HK-2 (cell line): Measurements from ENCODE around the gene TAOK2.
A peak's percentile ranks its signal among the peaks of the same experiment; 100 is the strongest.
"Not testable (repeated sequence)": the region's sequence is repeated elsewhere in the genome, so short reads cannot be mapped to it uniquely, and the experiment has no call there.

Experiments
- DNase-seq: peaks from one replicate; pipeline ENCODE4 v3.0.0-alpha.2; 2018; ENCODE audit not compliant: unreplicated experiment

TAOK2 gene

DNA sequence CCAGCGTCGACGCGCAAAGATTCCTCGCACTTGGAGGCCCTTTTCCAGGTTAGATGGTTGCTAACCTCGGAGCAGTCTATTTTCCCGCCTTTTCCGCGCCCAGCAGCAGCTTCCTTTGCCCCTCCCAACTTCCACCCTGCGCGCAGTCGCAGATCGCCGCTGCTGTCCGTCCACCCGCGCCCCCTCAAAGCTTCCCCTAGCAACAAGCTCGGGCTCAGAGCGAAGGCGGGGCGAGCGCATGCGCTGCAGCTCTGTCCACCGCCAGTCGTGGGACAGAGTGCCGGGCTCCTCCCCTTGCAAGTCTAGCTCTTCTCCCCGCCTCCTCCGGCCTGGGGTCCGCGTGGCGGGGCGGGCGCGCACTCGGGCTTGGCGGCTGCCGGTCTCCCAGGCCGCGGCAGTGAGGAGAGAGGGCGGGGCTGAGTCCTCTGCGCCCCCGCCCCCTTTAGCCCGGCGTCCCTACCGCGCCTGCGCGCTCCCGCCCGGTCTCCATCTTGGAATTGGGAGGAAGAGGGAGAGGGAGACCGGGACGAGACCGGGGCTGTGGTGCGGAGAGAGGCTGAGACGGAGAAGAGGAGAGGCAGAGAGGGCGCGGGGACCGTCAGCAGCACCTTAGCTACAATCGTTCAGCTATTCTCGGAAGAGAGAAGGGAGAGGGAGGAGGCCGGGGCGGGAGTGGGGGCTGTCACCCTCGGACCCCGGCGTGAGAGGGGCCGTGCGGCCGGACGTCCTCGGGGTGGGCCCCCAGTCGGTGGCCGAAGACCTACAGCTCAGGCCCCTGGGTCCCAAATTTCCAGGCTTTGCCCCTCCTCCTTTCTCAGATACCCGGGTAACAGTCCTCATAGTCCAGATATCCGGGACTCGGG, at the start of gene TAOK2:
TSS of gene TAOK2 (plus strand) at position 485 of the 863 bp plus-strand sequence. CDS start 3,905 bp downstream, outside the sequence.
- peak; percentile 97 for DNase-seq

DNA sequence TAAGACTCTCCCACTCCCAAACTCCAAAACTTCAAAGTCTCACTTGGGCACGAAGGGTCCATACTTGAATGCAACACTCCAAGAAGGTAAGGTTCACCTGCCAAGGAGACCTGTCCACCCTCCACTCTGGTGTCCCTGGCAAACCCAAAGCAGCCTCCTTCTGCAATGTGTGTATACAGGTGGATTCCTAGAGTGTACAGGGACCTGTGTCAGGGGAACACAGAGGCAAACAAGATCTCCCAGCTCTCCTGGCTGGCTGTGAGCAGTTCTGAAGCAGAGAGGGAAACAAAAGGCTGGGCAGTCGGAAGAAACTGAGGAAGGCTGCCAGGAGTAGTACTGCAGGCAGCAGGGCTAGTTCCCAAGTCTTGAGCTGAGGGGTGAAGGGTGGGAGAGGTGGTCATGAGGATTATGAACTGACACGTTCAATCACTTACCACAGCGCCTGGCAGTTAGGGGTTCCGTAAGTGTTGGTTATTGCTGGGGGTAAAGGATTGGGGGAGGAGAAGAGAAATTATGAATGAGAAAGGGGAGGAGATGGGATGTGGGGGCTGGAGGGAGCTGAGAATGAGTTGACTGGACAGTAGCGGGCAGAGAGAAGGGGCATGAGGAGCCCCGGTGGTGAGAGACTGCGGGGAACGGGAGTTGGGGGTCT, 48.4 kb upstream of the TAOK2 start:
- no peak for DNase-seq

DNA sequence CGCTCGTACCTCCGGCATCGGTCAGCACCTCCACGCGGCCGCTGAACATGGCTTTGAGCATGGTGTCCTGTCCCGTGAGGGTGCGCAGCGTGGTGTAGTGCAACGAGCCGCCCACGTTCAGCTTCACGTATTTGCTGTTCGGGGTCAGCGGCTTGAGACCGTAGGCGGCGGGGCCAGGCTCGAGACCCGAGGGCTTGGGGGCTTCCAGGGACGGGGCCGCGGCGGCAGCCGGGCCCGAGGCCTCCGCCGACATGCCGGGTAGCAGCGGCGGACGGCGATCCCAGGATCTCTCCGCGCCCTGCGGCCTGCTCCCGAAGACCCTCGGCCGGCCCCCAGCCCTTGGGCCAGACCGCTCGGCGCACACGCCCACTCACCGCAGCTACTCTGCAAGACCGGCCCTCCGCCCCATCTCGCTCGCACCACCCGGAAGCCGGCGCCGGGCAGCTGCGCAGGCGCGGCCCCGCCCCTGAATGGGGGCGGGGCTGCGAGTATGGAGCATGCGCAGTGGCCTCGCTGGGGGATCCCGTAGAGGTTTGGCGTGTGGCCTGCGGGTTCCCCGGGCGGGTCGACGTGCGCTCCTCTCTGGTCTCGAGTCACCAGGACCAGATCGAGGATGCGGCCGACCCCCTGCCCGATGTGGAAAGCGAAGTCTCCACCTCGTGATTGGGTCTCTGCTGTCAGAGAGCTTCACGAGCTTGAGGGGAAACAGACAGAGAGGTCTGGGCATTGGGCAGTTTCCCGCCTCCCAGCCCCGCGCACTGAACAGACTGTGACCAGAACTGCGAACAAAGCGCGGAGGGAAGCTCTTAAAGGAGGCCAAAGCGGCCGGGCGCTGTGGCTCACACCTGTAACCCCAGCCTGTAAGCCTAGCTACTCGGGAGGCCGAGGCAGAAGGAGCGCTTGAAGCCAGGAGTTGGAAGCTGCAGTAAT, 47.6 kb upstream of the TAOK2 start, which contains the start of gene KCTD13:
TSS of gene KCTD13 (minus strand) at position 446 of the 930 bp plus-strand sequence. CDS start at position 253, 193 bp downstream.
- DNase-seq, result peak; percentile 85

DNA sequence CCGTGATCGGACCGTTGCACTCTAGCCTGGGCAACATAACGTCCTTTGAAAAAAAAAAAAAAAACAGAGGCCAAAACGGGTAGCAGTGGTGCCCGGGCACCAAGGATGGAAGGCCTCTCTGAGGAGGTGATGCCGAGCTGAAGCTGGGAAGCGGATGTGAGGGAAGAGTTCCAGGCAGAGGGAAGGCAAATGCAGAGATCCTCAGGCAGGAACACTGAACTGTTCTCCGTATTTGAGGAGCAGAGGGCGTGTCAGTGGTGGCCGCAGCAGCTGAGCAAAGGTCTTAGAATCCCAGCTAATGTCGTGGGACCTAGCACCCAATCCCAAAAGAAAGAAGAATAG, 47.0 kb upstream of the TAOK2 start:
- no peak for DNase-seq

DNA sequence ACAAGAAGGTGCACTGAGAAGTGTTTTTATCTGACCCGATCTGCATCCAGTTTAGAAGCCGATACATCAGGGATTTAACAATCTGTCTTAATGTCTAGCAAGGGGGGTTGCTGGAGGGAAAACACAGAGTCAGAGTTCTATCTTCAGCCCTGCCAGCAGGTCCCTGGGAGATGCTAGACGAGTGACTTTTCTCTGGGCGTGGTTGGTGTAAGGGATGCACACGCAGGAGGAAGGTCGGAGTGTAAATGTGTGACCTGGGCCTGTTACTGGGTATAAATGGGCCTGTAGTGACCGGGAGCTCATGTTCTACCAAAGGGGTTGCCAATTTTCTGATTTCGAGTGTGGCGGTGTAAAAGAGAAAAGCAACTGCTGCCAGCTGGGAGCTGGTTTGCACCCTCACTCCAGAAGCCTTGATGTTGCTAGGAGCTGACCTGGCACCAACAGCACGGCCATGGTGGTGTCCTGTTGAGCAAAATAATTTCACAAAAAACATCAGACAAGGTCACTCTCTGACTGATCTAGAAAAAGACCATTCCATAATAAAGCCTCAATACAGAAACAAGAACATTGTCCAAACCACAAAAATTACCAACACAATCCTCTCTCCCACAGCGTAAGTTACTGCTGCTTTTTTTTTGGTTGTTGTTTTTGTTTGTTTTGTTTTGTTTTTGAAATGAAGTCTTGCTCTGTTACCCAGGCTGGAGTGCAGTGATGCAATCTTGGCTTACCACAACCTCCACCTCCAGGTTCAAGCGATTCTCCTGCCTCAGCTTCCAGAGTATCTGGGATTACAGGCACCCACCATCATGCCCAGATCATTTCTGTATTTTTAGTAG, 46.4 kb upstream of the TAOK2 start:
- no peak for DNase-seq

DNA sequence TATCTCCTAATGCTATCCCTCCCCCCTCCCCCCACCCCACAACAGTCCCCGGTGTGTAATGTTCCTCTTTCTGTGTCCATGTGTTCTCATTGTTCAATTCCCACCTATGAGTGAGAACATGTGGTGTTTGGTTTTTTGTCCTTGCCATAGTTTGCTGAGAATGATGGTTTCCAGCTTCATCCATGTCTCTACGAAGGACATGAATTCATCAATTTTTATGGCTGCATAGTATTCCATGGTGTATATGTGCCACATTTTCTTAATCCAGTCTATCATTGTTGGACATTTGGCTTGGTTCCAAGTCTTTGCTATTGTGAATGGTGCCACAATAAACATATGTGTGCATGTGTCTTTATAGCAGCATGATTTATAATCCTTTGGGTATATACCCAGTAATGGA, 41.9 kb upstream of the TAOK2 start:
- DNase-seq, result not testable (repeated sequence)

DNA sequence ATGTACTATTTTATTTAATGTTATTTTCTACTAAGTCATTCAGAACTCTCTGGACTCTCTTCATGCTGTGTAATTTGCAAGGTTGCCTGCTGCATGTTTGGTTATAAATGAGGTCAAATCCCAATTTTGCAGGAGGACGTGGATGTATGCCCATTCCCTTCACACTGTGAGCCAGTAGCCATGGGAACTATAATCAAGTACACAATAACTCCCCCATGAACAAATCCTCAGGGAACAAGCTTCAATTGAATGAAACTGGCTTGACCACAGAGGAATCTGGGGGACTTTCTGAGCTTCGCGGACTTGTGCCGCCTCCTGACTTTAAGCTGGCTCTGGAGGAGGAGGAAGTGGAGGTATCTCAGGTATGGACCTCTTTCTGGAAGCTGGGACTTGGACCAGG, 33.0 kb upstream of the TAOK2 start:
- no peak for DNase-seq

DNA sequence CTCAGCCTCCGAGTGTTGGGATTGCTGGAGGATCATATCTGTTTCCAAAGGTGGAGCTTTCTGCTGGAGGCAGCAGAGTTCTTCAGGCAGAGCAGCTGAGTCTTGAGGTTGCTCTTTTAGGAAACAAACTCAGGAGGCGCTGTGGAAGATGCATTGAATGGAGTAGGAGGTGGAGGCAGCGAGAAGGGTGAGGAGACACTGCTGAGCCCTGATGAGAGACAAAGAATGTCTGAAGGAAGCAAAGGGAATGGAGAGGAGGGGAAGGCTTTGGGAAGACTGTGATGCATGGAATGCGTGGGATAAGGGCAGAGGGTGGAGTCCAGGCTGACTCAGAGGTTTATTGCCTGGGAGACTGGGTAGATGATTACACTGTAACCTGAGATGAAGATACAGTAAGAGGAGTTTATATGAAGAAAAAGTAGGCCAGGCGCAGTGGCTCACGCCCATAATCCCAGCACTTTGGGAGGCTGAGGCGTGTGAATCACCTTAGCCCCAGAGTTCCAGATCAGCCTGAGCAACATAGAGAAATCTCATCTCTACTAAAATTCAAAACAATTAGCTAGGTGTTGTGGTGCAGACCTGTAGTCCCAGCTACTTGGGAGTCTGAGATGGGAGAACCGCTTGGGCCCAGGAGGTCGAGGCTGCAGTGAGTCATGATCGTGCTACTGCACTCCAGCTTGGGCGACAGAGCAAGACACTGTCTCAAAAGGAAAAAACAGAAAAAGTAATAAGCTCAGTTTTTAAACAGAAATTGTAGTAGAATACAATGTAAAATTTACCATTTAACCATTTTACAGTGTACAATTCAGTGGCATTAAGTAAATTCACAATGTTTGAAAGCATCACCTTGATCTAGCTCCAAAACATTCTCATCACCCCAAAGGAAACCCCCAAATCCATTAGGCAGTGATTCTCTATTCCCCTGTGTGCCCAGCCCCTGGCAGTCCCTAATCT, 29.5 kb upstream of the TAOK2 start:
- peak; percentile 71 for DNase-seq

DNA sequence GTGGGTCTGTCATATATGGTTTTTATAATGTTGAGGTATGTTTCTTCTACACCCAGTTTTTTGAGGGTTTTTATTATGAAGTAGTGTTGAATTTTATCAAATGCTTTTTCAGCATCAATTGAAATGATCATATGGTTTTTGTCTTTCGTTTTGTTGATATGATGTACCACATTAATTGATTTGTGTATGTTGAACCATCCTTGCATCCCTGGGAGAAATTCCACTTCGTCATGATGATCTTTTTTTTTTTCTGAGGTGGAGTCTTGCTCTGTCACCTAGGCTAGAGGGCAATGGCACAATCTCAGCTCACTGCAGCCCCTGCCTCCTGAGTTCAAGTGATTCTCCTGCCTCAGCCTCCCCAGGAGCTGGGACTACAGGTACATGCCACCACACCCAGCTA, 25.8 kb upstream of the TAOK2 start:
- DNase-seq, result no peak

DNA sequence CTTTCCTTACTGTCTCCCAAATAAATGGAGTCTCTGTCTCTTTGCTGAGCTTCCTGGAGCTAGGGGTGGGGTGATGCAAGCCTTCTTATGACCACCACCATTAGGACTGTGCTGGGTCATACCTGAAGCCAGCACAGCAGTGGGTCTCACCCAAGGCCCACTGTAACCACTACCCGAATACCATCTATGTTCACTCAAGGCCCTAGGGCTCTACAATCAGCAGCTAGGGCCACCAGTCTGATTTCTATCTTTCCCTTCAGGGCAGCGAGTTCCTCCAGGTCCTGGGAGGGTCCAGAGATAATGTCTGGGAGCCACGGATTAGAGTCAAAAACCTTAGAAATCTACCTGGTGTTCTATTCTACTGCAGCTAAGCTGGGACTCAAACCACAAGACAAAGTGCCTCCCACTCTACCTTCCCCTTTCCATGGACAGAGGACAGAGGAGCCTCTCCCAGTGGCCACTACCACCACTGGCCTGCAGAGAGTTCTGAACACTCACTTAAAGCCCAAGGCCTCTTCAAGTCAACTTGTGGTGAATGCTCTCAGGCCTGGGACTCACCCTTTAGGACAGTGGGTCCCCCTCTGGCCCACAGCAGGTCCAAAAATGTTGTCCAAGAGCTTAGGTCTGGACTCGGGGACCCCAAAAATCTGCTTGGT, 22.7 kb upstream of the TAOK2 start:
- no peak for DNase-seq

DNA sequence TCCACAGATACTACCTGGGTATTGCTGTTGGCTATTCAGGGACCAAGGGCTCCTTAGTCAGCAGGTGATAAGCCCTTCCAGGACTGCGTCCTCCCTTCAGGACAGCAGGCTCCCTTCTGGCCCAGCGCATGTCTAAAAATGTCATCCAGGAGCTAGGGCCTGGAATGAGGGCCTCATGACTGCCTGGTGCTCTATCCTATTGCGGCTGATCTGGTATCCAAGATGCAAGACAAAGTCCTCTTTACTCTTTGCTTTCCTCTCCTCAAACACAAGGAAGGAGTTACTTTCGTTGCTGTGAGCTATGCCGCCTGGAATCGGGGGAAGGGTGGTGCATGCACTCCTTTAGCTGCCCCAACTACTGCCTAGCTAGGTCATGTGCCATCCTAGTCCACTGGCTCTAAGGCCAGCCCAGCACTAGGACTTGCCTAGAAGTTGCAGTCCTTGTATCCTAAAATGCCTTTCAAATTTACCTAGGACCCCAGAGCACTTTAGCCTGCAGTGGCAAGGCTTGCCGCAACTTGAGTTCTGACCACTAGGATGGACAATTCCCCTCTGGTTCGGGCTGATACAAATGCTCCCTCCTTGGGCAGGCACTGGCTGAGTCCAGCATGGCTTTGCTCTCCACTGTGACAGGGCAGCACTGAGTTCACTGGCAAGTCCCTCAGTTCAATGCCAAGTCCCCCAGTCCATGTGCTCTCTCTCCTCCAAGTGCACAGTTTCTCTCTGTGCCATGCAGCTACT, 21.9 kb upstream of the TAOK2 start:
- DNase-seq, result no peak

DNA sequence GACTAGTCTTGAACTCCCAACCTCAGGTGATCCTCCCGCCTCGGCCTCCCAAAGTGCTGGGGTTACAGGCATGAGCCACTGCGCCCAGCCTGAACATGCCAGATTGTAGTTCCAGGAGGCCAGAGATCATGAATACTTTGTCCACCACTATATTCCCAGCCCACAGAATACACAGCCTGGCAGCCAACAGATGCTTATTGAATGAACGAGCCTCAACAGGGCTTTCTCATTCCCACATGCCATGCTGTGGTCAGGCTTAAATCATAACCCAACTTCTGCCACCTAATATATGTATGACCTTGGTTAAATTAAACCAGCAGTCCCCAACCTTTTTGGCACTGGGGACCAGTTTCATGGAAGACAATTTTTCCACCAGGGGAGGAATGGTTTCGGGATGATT, 14.9 kb upstream of the TAOK2 start:
- DNase-seq, result no peak

DNA sequence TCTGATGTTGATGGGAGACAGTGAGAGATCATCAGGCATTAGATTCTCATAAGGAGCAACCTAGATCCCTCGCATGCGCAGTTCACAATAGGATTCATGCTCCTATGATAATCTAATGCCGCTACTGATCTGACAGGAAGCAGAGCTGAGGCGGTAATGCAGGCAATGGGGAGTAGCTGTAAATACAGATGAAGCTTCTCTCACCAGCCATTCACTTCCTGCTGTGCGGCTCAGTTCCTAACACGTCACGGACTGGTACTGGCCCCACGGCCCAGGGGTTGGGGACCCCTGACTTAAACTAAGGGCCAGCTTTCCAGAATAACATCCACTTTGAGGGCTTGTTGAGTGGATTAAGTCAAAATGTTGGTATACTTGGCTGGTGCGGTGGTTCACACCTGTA, 14.4 kb upstream of the TAOK2 start:
- no peak for DNase-seq

DNA sequence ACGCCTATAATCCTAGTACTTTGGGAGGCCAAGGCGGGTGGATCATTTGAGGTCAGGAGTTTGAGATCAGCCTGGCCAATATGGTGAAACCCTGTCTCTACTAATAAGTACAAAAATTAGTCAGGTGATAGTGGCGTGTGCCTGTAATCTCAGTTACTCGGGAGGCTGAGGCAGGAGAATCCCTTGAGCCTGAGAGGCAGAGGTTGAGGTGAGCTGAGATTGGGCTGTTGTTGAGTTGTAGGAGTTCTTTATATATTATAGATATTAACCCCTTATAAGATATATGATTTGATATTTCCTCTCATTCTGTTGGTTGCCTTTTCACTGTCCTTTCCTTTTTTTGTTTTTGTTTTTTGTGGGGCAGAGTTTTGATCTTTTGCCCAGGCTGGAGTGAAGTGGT, 13.8 kb upstream of the TAOK2 start:
- not testable (repeated sequence) for DNase-seq

DNA sequence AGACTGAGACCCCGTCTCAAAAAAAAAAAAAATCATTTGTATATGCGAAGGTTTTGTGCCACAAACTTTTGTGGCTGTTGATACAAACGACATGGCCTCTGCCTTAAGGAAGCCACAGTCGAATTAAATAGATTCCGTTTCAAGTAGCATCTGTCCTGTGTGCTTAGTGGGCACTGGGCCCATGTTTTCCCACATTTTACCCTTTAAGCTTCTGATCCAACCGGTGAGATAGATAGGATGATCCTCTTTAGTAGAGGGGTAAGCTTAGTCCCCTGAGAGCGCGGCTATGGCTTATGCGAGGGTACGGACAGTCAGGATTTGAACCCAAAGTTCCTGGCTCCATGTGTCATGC, 12.6 kb upstream of the TAOK2 start:
- DNase-seq, result no peak

DNA sequence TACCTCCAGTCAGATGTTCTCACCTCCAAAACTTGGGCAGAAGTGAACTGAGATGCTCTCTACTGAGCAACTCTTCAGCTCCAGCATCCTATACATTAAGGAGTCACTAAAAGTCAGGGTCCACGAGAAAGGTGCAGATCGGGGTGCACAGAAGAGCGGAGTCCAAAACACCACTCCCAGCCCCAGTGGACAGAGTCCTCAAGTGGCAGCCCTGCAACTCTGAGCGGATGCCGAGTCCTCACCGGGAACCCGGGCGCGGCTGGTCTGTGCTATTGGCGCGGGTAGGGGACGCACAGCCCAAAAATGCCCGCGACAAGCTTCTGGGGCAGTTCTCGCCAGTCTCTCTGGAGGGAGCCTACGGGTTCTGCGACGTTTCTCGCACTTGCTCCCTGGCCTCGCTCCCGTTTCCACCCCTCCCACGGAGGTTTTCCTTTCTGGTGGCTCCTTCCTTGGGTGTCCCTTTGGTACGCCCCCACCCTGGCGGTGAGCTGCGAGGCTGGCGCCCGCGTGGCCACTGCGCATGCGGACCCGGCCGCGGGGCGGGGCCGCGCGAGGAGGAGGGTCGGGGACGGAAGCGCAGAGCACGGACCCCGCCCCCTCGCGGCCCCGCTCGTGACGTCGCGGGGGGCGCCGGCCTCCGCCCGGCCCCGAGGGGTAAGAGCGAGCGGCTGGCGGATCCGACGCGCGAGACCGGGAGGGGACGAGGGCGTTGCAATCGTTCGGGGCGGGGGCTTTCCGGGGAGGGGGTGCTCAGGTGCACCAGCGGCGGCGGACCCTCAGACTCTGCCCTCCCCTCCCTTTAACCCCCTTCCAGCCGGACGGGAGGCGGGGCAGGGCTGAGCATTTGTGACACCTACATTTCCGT, 12.0 kb upstream of the TAOK2 start, which contains the start of gene TMEM219:
TSS of gene TMEM219 (plus strand) at position 601 of the 865 bp plus-strand sequence. CDS start 1,065 bp downstream, outside the sequence.
- peak; percentile 84 for DNase-seq

DNA sequence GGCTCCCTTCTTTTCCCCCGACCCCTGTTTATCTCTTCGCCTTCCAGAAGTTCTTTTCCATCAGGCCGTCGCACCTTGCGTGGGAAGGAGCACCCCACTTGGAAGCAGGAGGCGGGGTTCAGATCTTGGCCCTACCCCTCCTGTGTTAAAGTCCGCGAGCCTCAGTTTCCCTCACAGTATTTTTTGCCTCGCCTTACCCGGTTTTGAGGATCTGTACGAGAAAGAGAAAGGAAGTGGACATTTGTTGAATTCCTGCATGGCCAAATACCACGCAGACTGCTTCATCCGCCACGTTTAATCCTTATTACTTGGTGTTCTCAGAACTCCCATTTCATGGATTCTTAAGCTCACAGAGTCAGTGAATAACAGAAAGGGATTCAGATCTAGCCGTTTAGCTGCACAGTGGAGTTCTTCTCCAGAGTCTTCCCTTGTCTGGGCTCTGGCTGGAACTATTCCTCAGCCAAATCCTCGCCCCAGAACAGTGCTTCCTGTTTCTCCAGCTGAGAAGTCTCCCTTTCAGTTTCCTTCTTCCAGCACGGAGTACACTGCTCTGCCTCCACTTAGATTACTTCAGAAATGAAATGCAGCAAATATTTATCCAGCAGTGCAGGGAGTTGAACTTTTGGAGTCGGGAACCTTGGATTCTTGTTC, 11.2 kb upstream of the TAOK2 start:
- no peak for DNase-seq
